Neural progenitor cell (in vitro differentiated cells): ENCODE results near the gene EHBP1.

ENCODE experiments used
- CTCF ChIP-seq: fragments of 200-600 bp; sonication (generic); IDR thresholded peaks from 2 replicates; pipeline ENCODE4 v1.5.1; 2017; ENCODE audit warnings: antibody characterized with exemption, mild to moderate bottlenecking
- EZH2 ChIP-seq: fragments of 200-600 bp; sonication (generic); IDR thresholded peaks from 2 replicates; pipeline ENCODE4 v1.6.1; 2017; ENCODE audit warnings: antibody characterized with exemption, mild to moderate bottlenecking, moderate library complexity

- TF ChIP-seq CTCF (no peak), EZH2 (no peak)
Measured at GRCh38 chr2:63003351-63003750, 297.8 kb downstream of the EHBP1 start.
